HL-60 (cell line): ENCODE results near the gene SPRYD3.

ENCODE experiments used
- GABPA ChIP-seq: IDR thresholded peaks from 2 replicates; pipeline ENCODE4 v1.6.1; 2012; ENCODE audit warnings: low read depth
- TF ChIP-seq, protein P1 (sequence below): IDR thresholded peaks from one replicate; pipeline ENCODE4 v1.5.1; 2011; ENCODE audit warnings: low read length, control low read depth, inconsistent platforms; ENCODE audit not compliant: insufficient read depth
- TF ChIP-seq, protein P2 (sequence below): IDR thresholded peaks from 2 replicates; pipeline ENCODE4 v1.6.1; 2012; ENCODE audit warnings: low read depth; ENCODE audit not compliant: insufficient replicate concordance

DNA sequence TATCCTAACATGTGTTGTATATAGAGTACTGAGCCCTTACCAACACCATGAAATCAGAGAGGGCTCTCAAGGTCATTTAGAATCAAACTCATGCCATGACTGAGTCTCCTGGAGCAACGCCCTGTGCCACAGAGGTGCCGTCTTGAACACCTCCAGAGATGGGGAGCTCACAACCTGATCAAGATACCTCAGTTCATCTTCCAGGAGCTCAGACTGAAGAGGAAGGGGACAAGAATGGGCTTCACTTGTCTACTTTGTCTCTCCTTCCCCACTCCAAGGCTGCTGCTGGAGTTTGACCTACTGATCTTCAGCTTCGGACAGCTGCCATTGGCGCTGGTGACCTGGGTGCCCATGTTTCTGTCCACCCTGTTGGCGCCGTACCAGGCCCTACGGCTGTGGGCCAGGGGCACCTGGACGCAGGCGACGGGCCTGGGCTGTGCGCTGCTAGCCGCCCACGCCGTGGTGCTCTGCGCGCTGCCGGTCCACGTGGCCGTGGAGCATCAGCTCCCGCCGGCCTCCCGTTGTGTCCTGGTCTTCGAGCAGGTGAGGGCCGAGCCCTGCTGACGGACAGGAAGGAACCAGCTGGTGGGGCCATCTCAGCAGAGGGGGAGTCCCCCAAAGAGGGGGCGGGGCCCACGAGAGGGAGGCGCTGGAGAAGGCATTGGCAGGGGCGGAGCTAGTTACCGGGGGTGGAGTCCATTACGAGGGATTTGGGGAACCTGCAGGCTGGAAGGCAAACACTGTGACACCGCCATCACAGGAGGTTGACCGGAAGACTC lies 36.1 kb upstream of the SPRYD3 start:
- TF ChIP-seq, protein P1, sequence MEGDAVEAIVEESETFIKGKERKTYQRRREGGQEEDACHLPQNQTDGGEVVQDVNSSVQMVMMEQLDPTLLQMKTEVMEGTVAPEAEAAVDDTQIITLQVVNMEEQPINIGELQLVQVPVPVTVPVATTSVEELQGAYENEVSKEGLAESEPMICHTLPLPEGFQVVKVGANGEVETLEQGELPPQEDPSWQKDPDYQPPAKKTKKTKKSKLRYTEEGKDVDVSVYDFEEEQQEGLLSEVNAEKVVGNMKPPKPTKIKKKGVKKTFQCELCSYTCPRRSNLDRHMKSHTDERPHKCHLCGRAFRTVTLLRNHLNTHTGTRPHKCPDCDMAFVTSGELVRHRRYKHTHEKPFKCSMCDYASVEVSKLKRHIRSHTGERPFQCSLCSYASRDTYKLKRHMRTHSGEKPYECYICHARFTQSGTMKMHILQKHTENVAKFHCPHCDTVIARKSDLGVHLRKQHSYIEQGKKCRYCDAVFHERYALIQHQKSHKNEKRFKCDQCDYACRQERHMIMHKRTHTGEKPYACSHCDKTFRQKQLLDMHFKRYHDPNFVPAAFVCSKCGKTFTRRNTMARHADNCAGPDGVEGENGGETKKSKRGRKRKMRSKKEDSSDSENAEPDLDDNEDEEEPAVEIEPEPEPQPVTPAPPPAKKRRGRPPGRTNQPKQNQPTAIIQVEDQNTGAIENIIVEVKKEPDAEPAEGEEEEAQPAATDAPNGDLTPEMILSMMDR = no peak
- TF ChIP-seq GABPA = no peak
- TF ChIP-seq, protein P2, sequence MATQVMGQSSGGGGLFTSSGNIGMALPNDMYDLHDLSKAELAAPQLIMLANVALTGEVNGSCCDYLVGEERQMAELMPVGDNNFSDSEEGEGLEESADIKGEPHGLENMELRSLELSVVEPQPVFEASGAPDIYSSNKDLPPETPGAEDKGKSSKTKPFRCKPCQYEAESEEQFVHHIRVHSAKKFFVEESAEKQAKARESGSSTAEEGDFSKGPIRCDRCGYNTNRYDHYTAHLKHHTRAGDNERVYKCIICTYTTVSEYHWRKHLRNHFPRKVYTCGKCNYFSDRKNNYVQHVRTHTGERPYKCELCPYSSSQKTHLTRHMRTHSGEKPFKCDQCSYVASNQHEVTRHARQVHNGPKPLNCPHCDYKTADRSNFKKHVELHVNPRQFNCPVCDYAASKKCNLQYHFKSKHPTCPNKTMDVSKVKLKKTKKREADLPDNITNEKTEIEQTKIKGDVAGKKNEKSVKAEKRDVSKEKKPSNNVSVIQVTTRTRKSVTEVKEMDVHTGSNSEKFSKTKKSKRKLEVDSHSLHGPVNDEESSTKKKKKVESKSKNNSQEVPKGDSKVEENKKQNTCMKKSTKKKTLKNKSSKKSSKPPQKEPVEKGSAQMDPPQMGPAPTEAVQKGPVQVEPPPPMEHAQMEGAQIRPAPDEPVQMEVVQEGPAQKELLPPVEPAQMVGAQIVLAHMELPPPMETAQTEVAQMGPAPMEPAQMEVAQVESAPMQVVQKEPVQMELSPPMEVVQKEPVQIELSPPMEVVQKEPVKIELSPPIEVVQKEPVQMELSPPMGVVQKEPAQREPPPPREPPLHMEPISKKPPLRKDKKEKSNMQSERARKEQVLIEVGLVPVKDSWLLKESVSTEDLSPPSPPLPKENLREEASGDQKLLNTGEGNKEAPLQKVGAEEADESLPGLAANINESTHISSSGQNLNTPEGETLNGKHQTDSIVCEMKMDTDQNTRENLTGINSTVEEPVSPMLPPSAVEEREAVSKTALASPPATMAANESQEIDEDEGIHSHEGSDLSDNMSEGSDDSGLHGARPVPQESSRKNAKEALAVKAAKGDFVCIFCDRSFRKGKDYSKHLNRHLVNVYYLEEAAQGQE = no peak
